Astrocyte of the spinal cord (primary cell): Measurements from ENCODE around the gene SAMD11.
A peak's percentile ranks its signal among the peaks of the same experiment; 100 is the strongest.

Experiments
- DNase-seq: peaks from one replicate; pipeline ENCODE4 v3.0.0; 2011; ENCODE audit warnings: low read depth, low spot score
- H3K4me3 ChIP-seq: 2 replicates; pipeline ENCODE4 v1.5.1; 2011; ENCODE audit warnings: low read depth, mild to moderate bottlenecking, low read length, moderate library complexity
- in situ Hi-C: cut with HindIII; loops from 2 replicates; pipeline ENCODE4 v1.10.0; 2017; ENCODE audit warnings: low sequenced_read_pairs
- TF ChIP-seq, protein P1 (sequence below): IDR thresholded peaks from 2 replicates; pipeline ENCODE4 v1.5.1; 2012; ENCODE audit warnings: low read depth, mild to moderate bottlenecking, low read length, inconsistent platforms

SAMD11 gene

DNA sequence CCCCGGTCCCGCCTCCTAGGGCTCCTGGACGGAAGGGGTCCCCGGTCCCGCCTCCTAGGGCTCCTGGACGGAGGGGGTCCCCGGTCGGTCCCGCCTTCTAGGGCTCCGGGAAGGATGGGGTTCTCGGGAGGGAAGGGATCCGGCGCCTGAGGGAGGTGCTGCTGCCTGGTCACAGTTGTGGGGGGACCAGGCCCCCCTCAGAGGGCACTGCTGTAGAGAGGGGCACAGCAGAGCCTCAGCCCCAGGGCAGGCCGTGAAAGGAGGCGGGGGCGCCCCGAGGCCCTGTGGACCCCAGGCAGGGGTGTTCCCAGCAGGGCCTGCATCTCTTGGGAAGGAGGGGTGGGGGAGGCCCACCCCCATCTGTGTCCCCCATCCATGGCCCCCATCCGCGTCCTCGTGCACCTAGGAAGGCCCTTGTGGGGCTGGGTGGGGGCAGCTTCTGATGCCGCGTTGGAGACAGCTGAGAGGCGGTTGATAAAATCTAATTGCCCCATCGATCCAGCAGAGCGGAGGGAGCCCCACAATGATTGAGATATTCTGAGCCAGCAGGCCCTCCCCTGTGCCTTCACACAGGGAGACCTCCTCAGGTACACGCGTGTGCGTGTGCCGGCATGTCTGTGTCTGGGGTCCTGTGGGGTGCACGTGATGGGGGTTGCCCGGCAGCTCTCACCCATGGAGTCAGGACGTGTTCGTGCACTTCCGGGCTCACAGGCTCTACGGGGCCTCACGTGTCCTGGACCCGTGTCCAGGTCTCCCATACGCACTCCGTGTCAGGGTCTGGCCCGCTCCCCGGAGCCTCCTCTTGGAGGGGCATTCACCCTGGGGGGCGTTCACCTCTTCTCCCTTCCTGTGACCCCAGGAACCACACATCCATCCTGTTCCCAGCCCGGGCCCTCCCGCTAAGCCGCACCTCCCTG is 12.9 kb downstream of the SAMD11 start:
- H3K4me3 ChIP-seq = no peak overlapping the region
- TF ChIP-seq, protein P1, sequence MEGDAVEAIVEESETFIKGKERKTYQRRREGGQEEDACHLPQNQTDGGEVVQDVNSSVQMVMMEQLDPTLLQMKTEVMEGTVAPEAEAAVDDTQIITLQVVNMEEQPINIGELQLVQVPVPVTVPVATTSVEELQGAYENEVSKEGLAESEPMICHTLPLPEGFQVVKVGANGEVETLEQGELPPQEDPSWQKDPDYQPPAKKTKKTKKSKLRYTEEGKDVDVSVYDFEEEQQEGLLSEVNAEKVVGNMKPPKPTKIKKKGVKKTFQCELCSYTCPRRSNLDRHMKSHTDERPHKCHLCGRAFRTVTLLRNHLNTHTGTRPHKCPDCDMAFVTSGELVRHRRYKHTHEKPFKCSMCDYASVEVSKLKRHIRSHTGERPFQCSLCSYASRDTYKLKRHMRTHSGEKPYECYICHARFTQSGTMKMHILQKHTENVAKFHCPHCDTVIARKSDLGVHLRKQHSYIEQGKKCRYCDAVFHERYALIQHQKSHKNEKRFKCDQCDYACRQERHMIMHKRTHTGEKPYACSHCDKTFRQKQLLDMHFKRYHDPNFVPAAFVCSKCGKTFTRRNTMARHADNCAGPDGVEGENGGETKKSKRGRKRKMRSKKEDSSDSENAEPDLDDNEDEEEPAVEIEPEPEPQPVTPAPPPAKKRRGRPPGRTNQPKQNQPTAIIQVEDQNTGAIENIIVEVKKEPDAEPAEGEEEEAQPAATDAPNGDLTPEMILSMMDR = no peak
- in situ Hi-C loops = no loop called here
- no peak for DNase-seq

DNA sequence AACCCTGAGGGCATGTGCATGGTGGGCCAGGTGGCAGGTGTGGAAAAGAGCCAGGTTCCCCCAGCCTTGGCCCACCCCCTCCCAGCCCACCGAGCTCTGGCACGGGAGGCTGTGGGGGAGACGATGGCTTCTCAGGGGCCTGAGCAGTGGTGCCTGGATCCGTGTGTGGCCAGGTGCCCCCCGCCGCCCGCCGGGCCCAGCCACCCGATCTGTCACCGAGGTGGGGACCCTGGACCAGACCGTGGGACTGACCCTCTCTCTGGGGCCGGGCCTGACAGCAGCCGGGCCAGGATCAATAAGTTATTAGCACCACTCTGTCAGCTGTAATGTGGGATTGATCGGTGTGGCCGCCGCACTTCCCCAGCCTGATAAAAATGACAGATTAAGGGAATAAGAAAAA is 13.8 kb downstream of the SAMD11 start:
- DNase-seq = no peak
- H3K4me3 ChIP-seq = no peak overlapping the region
- in situ Hi-C loops = no loop called here

DNA sequence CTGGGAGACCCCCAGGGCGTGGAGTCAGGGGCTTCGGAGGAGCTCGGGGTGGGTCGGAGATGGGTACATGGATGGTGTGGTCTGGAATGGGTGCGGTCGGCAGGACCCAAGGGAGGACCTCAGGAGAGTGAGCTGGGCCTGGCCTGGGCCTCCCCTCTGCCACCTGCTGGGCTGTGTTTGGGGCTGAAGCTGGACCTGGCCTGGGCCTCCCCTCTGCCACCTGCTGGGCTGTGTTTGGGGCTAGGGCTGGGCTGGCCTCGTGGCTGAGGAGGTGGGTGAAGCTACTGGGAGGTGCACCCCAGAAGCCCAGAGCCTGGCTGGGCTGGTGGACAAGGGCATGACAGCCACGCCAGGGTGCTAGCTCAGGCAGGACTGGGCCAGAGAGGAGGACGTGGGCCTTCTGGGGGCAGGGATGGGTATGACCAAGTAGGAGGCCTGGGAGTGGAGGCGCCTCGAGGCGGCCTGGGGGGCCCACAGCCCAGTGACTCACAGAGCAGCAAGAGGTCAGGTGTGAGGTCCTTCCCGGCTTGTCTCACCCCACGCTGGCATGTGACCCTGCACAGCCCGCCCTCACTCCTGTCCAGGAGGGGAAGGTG is 14.5 kb downstream of the SAMD11 start:
- peak; percentile 29 for DNase-seq
- in situ Hi-C loops = no loop called here

More for the DNA sequence above, 13.8 kb downstream of the SAMD11 start:
- TF ChIP-seq, protein P1 = no peak

DNA sequence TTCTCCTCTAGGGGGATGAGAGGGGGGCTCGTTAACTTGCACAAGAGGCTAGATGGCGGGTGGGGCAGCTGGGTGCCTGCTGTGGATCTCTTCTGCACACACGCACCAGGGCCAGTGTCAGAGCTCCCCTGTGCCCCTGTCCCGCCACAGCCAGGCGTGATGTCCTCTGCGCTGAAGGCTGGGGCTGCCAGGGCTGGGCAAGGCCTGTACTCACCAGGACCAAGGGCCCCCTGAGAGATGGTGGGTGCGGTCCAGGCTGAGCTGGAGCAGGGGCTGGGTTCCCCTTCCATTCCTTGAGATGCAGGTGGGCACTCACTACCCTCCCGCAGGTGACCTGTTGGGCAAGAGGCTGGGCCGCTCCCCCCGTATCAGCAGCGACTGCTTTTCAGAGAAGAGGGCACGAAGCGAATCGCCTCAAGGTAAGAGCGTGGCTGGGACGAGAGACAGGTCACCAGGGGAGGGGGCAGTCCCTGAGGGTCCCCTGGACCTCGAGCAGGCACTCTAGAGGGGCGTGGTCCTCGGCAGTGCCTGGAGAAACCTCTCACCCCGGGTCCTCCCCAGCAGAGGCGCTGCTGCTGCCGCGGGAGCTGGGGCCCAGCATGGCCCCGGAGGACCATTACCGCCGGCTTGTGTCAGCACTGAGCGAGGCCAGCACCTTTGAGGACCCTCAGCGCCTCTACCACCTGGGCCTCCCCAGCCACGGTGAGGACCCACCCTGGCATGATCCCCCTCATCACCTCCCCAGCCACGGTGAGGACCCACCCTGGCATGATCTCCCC is 15.2 kb downstream of the SAMD11 start:
- TF ChIP-seq, protein P1 = no peak
- in situ Hi-C loops = no loop called here
- no peak overlapping the region for H3K4me3 ChIP-seq
- DNase-seq = no peak

More for the DNA sequence above, 14.5 kb downstream of the SAMD11 start:
- H3K4me3 ChIP-seq = no peak overlapping the region
- TF ChIP-seq, protein P1 = peak; percentile 46

DNA sequence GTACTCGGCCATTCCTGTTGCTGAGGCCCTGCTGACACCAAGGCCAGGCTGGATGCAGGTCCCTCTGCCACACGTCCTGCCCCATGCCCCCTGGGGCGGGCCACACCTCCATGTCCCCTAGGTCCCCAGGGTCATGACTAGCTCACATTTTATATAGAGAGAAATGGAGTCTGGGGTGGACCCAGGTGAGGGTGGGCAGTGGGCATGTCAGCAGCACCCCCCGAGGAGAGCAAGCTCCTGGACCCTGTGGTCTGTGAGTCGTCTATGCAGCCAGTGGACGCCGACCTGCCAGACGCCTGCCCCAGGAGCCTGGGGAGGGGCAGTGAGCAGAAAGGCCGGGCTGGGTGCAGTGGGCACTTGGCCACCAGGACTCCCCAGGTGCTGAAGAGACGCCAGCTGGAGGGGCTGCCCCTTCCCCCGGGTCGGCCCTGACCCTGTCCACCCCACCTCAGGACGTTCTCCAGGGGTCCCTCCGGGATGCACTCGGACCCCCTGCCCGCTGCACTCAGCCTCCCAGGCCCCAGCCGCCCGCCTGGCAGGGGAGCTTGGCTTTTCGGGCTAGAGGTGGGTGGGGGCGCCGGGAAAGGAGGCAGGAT is 15.9 kb downstream of the SAMD11 start:
- H3K4me3 ChIP-seq = no peak overlapping the region
- DNase-seq = no peak
- in situ Hi-C loops = no loop called here
- TF ChIP-seq, protein P1 = no peak
